Activated CD8-positive, alpha-beta T cell treated with anti-CD3 and anti-CD28 coated beads for 36 hours (primary cell): Measurements from ENCODE around the gene HOXA2. TPM values are rescaled to one million over a fixed set of nuclear protein-coding genes. Genes with fewer than 3 reads are reported as not detected.

Experiments
- ATAC-seq: fragments of 200-7000 bp; cut with Tn5 transposase; one replicate; pipeline ENCODE4 v1.10.0; 2021; ENCODE audit warnings: mild to moderate bottlenecking, moderate library complexity
- CTCF ChIA-PET: fragments of 350-600 bp; sonication (Branson Sonifier 250); formaldehyde crosslinking; loops from one replicate; lab custom pipeline; 2021; ENCODE audit warnings: antibody characterized with exemption; lab: Charles Lee
- POLR2A ChIA-PET: fragments of 350-600 bp; sonication (Branson Sonifier 250); formaldehyde crosslinking; loops from one replicate; lab custom pipeline; 2021; ENCODE audit warnings: antibody characterized with exemption; lab: Charles Lee
- DNase-seq: peaks from one replicate; pipeline ENCODE4 v3.0.0-alpha.2; 2020
- H3K27ac Mint-ChIP-seq: one replicate; pipeline ENCODE4 v1.8.0; 2021; ENCODE audit warnings: mild to moderate bottlenecking, mixed read lengths
- H3K27me3 Mint-ChIP-seq: one replicate; pipeline ENCODE4 v1.8.0; 2021; ENCODE audit warnings: mixed read lengths
- H3K36me3 Mint-ChIP-seq: one replicate; pipeline ENCODE4 v1.8.0; 2021; ENCODE audit warnings: low read depth, mixed read lengths
- H3K4me1 Mint-ChIP-seq: one replicate; pipeline ENCODE4 v1.8.0; 2021; ENCODE audit warnings: low read depth, mixed read lengths
- H3K4me3 Mint-ChIP-seq: one replicate; pipeline ENCODE4 v1.8.0; 2021; ENCODE audit warnings: mild to moderate bottlenecking, moderate library complexity, mixed read lengths
- H3K9me3 Mint-ChIP-seq: one replicate; pipeline ENCODE4 v1.8.0; 2021; ENCODE audit warnings: mixed read lengths
- intact Hi-C: fragments of 100-400 bp; cut with micrococcal nuclease; formaldehyde crosslinking; loops from one replicate; pipeline ENCODE4 v1.10.0; 2022
- total RNA-seq, 2 experiments: library from RNA; stranded (reverse); gene quantifications; one replicate each; pipeline ENCODE4 v1.2.3, GENCODE V29; 2021
- TF ChIP-seq, protein P1 (sequence below): fragments of 200-600 bp; IDR thresholded peaks from one replicate; pipeline ENCODE4 v1.8.0; 2022; ENCODE audit warnings: antibody characterized with exemption, mild to moderate bottlenecking

The HOXA2 gene
- total RNA-seq, 2 experiments from 2014 or later = not detected

GRCh38 chr7:27148756-27149641 lies 46.5 kb upstream of the HOXA2 start:
- intact Hi-C loops = no loop called here
- peaks cover 20% of the 10 kb centered on the region for H3K4me1 Mint-ChIP-seq
- no peak overlapping the region for H3K4me3 Mint-ChIP-seq
- no peaks in the 10 kb centered on the region for H3K36me3 Mint-ChIP-seq
- TF ChIP-seq, protein P1, sequence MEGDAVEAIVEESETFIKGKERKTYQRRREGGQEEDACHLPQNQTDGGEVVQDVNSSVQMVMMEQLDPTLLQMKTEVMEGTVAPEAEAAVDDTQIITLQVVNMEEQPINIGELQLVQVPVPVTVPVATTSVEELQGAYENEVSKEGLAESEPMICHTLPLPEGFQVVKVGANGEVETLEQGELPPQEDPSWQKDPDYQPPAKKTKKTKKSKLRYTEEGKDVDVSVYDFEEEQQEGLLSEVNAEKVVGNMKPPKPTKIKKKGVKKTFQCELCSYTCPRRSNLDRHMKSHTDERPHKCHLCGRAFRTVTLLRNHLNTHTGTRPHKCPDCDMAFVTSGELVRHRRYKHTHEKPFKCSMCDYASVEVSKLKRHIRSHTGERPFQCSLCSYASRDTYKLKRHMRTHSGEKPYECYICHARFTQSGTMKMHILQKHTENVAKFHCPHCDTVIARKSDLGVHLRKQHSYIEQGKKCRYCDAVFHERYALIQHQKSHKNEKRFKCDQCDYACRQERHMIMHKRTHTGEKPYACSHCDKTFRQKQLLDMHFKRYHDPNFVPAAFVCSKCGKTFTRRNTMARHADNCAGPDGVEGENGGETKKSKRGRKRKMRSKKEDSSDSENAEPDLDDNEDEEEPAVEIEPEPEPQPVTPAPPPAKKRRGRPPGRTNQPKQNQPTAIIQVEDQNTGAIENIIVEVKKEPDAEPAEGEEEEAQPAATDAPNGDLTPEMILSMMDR = no peak
- ATAC-seq (no peak), DNase-seq (no peak)
- no peaks in the 10 kb centered on the region for H3K9me3 Mint-ChIP-seq
- POLR2A ChIA-PET = interaction anchor here (1.0 kb wide), 1 partner anchor 38 kb away, joined by 3 read pairs; no protein-coding TSS in a partner anchor
- peaks cover 76% of the 10 kb centered on the region for H3K27me3 Mint-ChIP-seq
- CTCF ChIA-PET = interaction anchor here (0.6 to 6.2 kb wide), 15 partner anchors 8 to 1287 kb away, joined by 3 to 63 read pairs (median 4); no protein-coding TSS in a partner anchor
- H3K27ac Mint-ChIP-seq = no peak overlapping the region

DNA sequence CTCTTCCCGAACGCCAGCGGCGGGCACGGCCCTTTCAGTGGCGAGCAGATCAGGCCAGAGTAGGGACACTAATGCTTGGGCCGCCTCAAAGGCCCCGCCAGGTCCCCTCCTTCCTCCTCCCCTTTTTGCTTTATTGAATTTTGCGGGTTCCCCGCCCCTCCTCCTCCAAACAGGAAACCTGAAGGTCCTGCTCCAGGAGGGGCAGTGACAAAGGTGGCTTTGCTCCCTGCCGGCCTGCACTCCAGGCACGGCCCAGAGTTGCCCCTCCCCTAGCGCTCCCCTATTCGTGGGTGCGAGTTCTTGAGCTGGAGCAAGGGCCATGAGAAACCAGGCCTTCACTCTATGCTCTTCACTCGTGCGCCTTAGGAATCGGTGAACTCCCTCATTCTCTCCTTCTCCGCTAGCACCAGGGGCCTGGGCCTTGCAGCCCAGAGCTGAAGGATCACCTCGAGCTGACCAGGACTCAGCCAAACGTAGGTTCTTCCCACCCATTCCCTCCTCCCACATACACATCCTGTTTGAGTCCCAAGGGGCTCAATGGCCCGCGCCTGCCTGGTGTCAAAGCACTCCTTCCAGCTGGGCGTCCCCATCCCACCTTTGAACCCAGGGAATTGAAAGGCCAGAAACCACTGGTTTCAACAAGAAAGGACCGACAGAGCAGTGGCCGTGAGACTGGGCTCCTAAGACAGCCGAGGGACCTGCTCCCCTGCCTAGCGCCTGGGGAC lies 45.7 kb upstream of the HOXA2 start:
- no peaks in the 10 kb centered on the region for H3K9me3 Mint-ChIP-seq
- peaks cover 68% of the 10 kb centered on the region for H3K27me3 Mint-ChIP-seq
- H3K4me3 Mint-ChIP-seq = peak overlapping the region; percentile 47
- no peaks in the 10 kb centered on the region for H3K36me3 Mint-ChIP-seq
- DNase-seq = no peak
- peaks cover 20% of the 10 kb centered on the region for H3K4me1 Mint-ChIP-seq
- no peak for ATAC-seq
- no peak overlapping the region for H3K27ac Mint-ChIP-seq
- ChIA-PET CTCF (interaction anchor here (0.6 to 6.2 kb wide), 5 partner anchors 11 to 1287 kb away, joined by 3 to 63 read pairs (median 3); no protein-coding TSS in a partner anchor), POLR2A (interaction anchor here (1.0 kb wide), 1 partner anchor 37 kb away, joined by 3 read pairs; no protein-coding TSS in a partner anchor)
- intact Hi-C loops = no loop called here
- TF ChIP-seq, protein P1 = no peak

- ATAC-seq = no peak
- Mint-ChIP-seq H3K27me3 (peaks cover 65% of the 10 kb centered on the region), H3K27ac (no peak within 1 kb of the TSS)
Observed at GRCh38 chr7:27147199-27148030, 44.9 kb upstream of the HOXA2 start, which contains the start of gene HOXA6. Gene HOXA6 (minus strand): TSS chr7:27147774. CDS start chr7:27147749, 25 bp downstream.

GRCh38 chr7:27146491-27147198 lies 44.2 kb upstream of the HOXA2 start:
- peaks cover 59% of the 10 kb centered on the region for H3K27me3 Mint-ChIP-seq
- POLR2A ChIA-PET = no interaction called here
- H3K36me3 Mint-ChIP-seq = no peaks in the 10 kb centered on the region
- TF ChIP-seq, protein P1 = no peak
- no peak overlapping the region for H3K27ac Mint-ChIP-seq
- H3K4me3 Mint-ChIP-seq = no peak overlapping the region
- no peaks in the 10 kb centered on the region for H3K9me3 Mint-ChIP-seq
- DNase-seq (no peak), ATAC-seq (no peak)
- H3K4me1 Mint-ChIP-seq = peaks cover 16% of the 10 kb centered on the region
- CTCF ChIA-PET = interaction anchor here (1.7 kb wide), 1 partner anchor 14 kb away, joined by 5 read pairs; no protein-coding TSS in a partner anchor
- intact Hi-C loops = no loop called here

More at GRCh38 chr7:27147199-27148030, 44.9 kb upstream of the HOXA2 start, which contains the start of gene HOXA6:
- Mint-ChIP-seq H3K9me3 (no peaks in the 10 kb centered on the region), H3K4me1 (peaks cover 20% of the 10 kb centered on the region), H3K36me3 (no peaks in the 10 kb centered on the region), H3K4me3 (peak within 1 kb of the TSS; percentile 47)
- TF ChIP-seq, protein P1 = no peak
- intact Hi-C loops = no loop called here
- CTCF ChIA-PET = interaction anchor here (0.7 to 1.7 kb wide), 3 partner anchors 14 to 49 kb away, joined by 3 to 5 read pairs (median 3); no protein-coding TSS in a partner anchor
- POLR2A ChIA-PET = no interaction called here
- no peak for DNase-seq
